ENCODE measurements around the gene GSTM5.

GSTM5 gene

DNA sequence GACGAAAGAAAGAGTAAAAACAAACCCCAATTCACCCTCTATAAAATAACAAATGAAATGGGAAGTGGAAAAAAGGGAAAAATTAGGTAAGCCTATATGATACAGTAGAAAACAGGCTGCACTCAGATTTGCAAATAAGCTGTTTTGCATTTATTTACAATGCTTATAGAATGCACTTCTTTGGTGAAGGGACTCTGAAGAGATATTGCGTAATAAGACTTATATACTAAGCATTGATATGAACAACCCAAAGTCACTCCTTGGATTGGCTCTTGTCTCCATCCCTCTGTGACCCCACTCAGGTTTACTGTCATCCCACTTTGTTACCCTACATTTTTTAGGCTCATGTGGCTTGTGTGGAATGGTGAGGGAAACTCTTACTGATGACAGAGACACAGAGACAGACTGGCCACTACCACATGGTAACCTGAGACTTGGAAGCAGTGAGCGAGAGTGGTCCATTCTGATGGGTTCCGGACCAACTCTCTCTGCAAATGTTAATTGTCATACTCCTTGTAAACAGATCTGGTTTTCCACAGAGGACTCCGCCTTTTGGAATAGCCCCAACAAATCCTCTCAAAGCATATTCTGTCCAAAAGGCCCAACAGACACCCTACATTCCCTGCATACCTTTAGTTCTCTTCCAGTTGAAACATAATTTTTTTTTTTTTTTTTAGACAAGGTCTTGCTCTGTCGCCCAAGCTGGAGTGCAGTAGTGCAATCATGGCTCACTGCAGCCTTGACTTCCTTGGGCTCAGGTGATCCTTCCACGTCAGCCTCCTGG is 11.0 kb downstream of the GSTM5 start:
- Histone ChIP-seq H3K4me3 (replicated peaks; ENCODE audit: insufficient read depth, low read length) (no peak overlapping the region), H3K27me3 (ENCODE audit: insufficient read depth, poor library complexity, severe bottlenecking) (no peaks in the 10 kb centered on the region), H3K27ac (replicated peaks) (no peak overlapping the region)
- DNase-seq (ENCODE audit: low read depth in 1 of 2, low spot score in 1 of 2) = no peak
- TF ChIP-seq REST (IDR thresholded peaks at IDR 0.05; ENCODE audit: insufficient replicate concordance, low read depth) = no peak
- TF ChIP-seq POLR2AphosphoS5 (IDR thresholded peaks at IDR 0.05; ENCODE audit: low read depth) = no peak
- no peak for TF ChIP-seq CTCF (IDR thresholded peaks at IDR 0.05; ENCODE audit: insufficient read depth, low read length)
- TF ChIP-seq SPI1 (IDR thresholded peaks at IDR 0.05; ENCODE audit: borderline replicate concordance, low read depth) = no peak
- no peak for TF ChIP-seq GABPA (IDR thresholded peaks at IDR 0.05; ENCODE audit: low read depth)

DNA sequence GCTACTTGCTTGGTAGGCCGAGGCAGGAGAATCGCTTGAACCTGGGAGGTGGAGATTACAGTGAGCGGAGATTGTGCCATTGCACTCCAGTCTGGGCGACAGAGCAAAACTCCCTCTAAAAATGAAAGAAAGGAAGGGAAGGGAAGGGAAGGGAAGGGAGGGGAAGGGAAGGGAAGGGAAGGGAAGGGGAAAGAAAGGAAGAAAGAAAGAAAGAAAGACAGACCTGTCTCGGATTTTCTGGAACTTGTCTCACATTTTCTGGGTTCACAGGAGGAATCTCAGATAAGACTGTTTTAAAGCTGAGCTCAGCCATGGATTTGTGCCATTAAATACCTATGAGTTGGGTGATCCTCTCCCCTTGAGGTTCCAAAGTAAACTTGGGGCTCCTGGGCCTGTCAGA is 12.9 kb downstream of the GSTM5 start:
- no peak for DNase-seq (ENCODE audit: low read depth in 1 of 2, low spot score in 1 of 2)
- H3K4me3 ChIP-seq (replicated peaks; ENCODE audit: insufficient read depth, low read length) = no peak overlapping the region
- H3K27me3 ChIP-seq (ENCODE audit: insufficient read depth, poor library complexity, severe bottlenecking) = no peaks in the 10 kb centered on the region
- no peak overlapping the region for H3K27ac ChIP-seq (replicated peaks)
- TF ChIP-seq CTCF (IDR thresholded peaks at IDR 0.05; ENCODE audit: insufficient read depth, low read length) (no peak), REST (IDR thresholded peaks at IDR 0.05; ENCODE audit: insufficient replicate concordance, low read depth) (no peak)

- no peak overlapping the region for H3K4me3 ChIP-seq (replicated peaks; ENCODE audit: insufficient read depth, low read length)
These were observed 13.5 kb downstream of the GSTM5 start for GRCh38 chr1:109725510-109725909.

More at GRCh38 chr1:109725510-109725909, 13.5 kb downstream of the GSTM5 start:
- Histone ChIP-seq H3K27ac (replicated peaks) (no peak overlapping the region), H3K27me3 (ENCODE audit: insufficient read depth, poor library complexity, severe bottlenecking) (no peaks in the 10 kb centered on the region)
- no peak for TF ChIP-seq CTCF (IDR thresholded peaks at IDR 0.05; ENCODE audit: insufficient read depth, low read length)
- no peak for TF ChIP-seq REST (IDR thresholded peaks at IDR 0.05; ENCODE audit: insufficient replicate concordance, low read depth)
- TF ChIP-seq GABPA (IDR thresholded peaks at IDR 0.05; ENCODE audit: low read depth) = no peak
- no peak for TF ChIP-seq POLR2AphosphoS5 (IDR thresholded peaks at IDR 0.05; ENCODE audit: low read depth)
- no peak for TF ChIP-seq SPI1 (IDR thresholded peaks at IDR 0.05; ENCODE audit: borderline replicate concordance, low read depth)
- DNase-seq (ENCODE audit: low read depth in 1 of 2, low spot score in 1 of 2) = no peak
